Right ventricle myocardium superior (tissue), 1 donor: ENCODE data around the gene DHH. TPM values are rescaled to one million over a fixed set of nuclear protein-coding genes. Genes with fewer than 3 reads are reported as not detected.
A peak's percentile ranks its signal among the peaks of the same experiment; 100 is the strongest.

Experiments used
- ATAC-seq: fragments of 200-7000 bp; cut with Tn5 transposase; one replicate; pipeline ENCODE4 v1.9.1; 2020; ENCODE audit warnings: mild to moderate bottlenecking; ENCODE audit not compliant: poor library complexity
- DNase-seq: peaks from one replicate; pipeline ENCODE4 v3.0.0-alpha.2; 2020
- intact Hi-C: fragments of 100-400 bp; cut with DNase I; formaldehyde crosslinking; loops from one replicate; pipeline ENCODE4 v1.11.2; 2022
- total RNA-seq: library from RNA; stranded (reverse); fragmentation: NEBNext Ultra II Directional; extraction: Animal tissue kit (Norgen Biotek cat#: 25700); gene quantifications from one replicate; pipeline ENCODE4 v1.2.1, GENCODE V29; 2021
- donor health status: DM: no; HTN: yes; CAD: no; lungs with severe emphysema.

DHH gene
- total RNA-seq, 1 donor from 2014 or later: 0.32 TPM

DNA sequence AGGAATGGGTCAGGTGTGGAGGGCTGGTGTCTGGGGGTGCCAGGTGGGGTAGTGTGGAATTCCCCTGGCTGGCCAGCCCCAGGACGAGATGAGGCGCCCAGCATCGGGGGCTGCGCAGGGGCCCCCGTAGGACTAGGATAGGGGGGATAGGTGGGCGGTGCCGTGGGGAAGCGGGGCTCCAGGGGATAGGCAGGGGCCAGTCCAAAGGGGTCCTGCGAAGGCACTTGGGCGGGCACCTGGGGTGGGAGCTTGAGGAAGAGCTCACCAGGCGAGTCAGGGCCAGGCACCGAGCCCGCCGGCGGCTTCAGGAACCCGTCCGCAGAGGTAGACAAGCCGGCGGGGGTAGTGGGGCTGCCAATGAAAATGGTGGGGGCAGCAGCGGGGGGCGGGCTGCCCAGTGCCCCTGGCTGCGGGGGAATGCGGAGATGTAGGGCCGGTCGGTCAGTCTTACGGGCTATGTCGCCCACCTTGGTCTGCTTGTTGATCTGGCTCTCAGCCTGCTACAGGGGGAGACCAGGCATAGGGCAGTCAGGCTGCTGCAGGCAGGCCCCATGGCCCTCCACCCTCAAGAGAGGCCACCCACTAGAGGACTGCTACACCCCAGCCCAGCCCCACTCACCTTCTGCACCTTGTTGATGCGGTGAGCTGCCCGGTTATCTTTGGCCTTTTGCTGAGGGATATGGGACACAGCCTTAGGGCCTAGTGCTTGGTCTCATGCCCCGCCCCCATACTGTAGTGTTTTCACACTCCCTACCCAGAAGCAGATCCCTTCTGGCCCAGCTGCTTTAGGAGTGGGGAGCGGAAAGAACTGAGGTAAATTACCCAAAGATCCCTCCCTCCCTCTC is 53.3 kb downstream of the DHH start:
- no peak for ATAC-seq
- peak; percentile 34 for DNase-seq
- intact Hi-C loops: no loop called here

DNA sequence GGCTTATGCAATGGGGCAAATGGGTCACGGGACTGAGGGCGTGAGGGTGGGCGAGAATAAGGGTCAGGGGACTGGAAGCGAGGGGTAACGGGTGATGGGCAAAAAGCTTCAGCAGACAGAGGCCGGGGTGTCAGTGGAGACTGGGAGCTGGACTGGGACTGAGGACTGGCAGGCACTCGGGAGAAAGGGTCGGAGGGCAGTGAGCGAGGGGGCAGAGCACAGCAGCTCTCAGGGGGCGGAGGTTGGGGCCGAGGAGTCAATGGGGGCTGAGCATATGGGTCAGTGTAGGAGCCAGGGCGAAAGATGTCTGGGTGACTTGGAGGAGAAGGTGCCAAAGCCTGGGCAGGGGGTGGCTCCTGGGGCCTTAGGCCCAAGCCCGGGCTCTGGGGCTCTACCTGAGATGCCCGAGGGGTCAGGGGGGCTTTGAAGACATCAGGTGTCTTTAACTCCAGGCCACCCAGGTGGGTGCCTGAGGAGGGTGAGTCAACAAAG is 54.2 kb downstream of the DHH start:
- intact Hi-C loops: no loop called here
- ATAC-seq (no peak), DNase-seq (peak; percentile 34)

DNA sequence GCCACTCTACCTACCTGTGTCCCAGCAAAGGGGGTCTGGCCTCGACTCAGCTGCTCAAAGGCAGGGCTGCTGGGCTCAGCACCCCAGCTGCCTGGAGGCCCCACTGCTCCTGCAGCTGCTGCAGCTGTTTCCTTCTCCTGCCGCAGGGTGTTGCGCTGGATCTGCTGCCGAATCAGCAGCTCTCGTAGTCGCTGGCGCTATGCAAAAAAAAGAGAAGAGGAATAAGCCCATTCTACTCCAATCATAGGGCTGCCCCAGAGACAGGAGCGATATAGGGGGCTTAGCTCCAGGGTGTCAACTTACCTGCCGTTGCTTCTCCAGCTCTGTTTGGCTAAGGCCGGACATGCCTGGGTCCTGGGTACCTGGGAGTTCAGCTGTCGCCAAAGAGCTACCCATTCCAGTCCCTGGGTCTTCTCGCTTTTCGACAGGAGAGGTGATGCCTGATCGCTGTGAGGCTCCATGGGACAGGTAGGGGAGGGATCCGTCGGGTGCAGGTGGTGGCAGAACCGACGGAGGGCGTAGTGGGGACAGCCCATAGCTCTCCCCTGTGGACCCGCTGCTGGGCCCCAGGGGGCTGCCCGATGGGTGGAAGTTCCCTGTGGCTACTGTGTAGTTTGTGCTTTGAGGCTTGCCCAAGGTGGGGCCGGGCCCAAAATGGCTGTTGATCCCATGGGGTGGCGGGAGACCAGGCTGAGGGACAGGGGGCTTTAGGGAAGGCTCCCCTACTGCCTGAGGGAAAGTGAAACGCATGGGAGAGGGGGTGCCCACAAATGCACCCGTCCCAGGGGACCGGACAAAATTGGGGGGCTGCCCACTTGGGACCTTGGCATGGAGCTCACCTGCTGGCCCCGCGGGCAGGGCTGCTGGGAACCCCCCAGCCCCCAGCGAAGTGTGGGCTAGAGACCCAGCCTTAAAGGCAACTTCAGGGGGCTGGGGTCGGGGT is 54.9 kb downstream of the DHH start:
- intact Hi-C loops: no loop called here
- peak; percentile 24 for DNase-seq
- no peak for ATAC-seq

DNA sequence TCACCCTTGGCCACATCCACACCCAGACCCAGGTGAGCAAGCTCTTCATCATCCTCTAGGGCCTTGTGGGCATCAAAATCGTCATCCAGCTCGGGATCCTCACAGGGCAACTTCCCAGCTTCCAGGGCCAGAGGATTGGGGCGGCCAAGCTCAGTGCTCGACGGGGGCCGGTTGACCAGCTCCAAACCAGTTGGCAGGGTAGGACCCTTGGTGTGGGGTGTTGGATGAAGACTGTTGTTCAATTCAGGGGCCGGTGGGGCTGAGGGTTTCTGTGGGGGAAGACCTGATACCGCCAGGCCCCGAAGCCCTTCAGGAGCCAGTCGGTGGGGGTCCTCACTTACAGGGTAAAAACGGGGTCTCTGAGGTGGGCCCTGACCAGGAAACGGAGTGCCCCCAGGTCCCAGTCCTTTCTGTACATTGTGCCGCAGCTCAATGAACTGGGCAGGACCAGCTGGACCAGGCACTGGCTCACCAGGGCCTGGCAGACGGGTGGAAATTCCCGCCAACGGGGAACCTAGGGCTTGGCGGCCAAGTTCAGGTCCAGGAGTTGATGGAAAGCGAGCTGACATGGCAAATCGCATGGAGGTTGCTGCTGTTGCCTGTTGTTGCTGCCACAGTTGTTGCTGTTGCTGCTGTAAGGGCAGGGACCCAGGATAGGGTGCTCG is 56.2 kb downstream of the DHH start:
- ATAC-seq: no peak
- peak; percentile 39 for DNase-seq
- intact Hi-C loops: no loop called here

DNA sequence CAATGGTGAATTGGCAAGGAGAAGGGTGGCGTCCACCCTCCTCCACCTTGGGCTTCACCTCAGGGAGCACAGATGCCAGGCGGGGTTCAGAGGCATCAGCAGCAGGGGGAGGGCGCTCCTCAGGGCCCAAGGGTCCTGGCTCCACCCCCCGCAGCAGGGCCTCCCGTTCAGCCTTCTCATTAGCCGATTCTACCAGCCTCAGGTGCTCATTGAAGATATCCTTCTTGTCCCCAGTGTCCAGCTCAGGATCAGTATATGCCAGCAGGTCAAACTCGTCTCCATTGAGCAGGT is 56.7 kb downstream of the DHH start:
- ATAC-seq (no peak), DNase-seq (no peak)
- intact Hi-C loops: no loop called here

DNA sequence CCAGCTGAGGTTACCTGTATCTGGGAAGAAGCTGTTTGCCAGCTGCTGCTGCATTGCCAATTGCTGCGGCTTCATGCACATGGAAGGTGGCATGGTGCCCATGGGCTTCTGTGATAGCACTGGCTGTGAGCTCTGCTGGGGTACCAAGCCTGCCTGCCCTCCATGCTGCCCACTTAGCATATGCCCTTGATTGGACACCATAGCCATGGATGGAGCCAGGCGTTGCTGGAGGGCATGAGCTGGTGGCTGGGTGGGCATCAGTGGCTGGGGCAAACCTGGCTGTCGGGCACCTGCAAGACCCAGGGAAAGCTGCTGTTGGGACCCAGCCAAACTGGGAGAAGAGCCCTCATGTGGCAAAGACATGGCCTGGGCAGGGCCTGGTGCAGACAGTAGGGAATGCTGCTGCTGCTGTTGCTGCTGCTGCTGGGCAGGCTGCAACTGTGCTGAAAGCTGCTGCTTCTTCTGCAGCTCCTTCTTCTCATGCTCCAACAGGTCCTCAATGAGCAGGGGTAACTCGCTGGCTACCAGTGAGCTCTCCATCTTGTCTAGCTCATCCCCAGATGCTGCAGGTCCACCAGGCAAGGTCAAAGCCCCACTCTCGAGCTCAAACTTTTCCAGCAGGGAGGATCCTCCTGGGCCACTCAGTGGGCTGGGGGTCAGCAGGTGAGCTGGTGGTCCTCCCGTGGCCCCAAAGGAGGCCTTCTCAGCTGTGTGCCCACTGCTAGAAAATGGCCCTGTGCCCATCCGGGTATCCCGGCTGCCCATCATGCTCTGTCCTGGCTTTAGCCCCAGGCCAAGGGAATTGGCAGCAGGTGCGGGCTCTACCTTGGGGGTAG is 57.3 kb downstream of the DHH start:
- intact Hi-C loops: no loop called here
- ATAC-seq: peak; percentile 42
- peak; percentile 52 for DNase-seq

Other genes with a start within 250 kb of the DHH start
- gene DDX23, start 242.6 kb downstream of the DHH start, total RNA-seq: 32.4 TPM
- 0.11 TPM for gene RND1, start 228.9 kb downstream of the DHH start, total RNA-seq
- gene FKBP11, start 169.3 kb downstream of the DHH start, total RNA-seq: 3.4 TPM
- gene ARF3, start 137.3 kb downstream of the DHH start, total RNA-seq: 43.7 TPM
- 0.40 TPM for gene WNT10B, start 123.1 kb downstream of the DHH start, total RNA-seq
- gene WNT1, start 116.5 kb downstream of the DHH start, total RNA-seq: not detected
- 0.78 TPM for gene DDN, start 95.4 kb downstream of the DHH start, total RNA-seq
- gene PRKAG1, start 76.0 kb downstream of the DHH start, total RNA-seq: 92.8 TPM
- 38.1 TPM for gene KMT2D, start 34.0 kb downstream of the DHH start, total RNA-seq
- 0.48 TPM for gene RHEBL1, start 24.8 kb downstream of the DHH start, total RNA-seq
- 30.0 TPM for gene LMBR1L, start 16.0 kb upstream of the DHH start, total RNA-seq
- gene TUBA1B, start 36.6 kb upstream of the DHH start, total RNA-seq: 333 TPM
- gene TUBA1A, start 94.3 kb upstream of the DHH start, total RNA-seq: 88.1 TPM
- 50.9 TPM for gene TUBA1C, start 170.3 kb upstream of the DHH start, total RNA-seq
- not detected for gene PRPH, start 200.3 kb upstream of the DHH start, total RNA-seq
- 0.67 TPM for gene TROAP, start 228.5 kb upstream of the DHH start, total RNA-seq
- gene C1QL4, start 242.4 kb upstream of the DHH start, total RNA-seq: not detected